ACHN (cell line): Measurements from ENCODE around the gene FFAR1.
"Not testable (repeated sequence)": the region's sequence is repeated elsewhere in the genome, so short reads cannot be mapped to it uniquely, and the experiment has no call there.

Experiments used
- DNase-seq: peaks from one replicate; pipeline ENCODE4 v3.0.0-alpha.2; 2015
- in situ Hi-C: cut with HindIII; loops from 2 replicates; pipeline ENCODE4 v1.10.0; 2017; ENCODE audit warnings: low sequenced_read_pairs, low pct_ligation_motif_present, low pct_unique_long_range_greater_than_20kb

Gene FFAR1

DNA sequence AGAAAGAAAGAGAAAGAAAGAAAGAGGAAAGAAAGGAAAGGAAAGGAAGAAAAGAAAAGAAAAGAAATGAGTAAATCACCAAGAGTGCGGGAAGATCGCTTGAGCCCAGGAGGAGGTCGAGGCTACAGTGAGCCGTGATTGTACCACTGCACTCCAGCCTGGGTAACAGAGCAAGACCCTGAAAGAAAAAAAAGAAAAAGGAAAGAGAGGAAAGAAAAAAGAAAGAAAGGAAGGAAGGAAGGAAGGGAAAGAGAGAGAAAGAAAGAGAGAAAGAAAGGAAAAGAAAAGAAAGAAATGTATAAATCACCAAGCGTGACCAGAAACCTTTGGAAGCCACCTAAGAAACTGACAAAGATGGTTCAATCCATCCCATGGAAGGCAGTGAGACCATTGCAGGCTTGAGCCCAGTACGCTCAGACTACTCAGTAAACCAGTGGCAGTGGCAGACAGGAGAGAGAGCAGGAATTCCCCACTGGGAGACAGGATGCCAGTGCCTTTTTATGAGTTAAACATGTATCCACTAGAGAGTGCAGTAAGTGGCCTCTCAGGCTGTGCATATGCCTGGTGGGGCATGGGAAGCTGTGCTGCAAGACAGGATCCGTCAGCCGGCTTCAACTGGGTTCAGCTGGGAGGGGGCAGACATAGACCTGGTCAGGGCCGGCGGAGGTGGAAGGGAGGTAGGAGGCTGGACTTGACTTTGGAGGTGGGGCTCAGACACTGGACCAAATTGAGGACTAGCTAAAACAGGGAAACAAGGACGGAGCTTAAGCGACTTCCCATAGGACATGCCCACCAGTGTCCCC, 28.0 kb downstream of the FFAR1 start:
- no peak for DNase-seq
- in situ Hi-C loops: no loop called here

DNA sequence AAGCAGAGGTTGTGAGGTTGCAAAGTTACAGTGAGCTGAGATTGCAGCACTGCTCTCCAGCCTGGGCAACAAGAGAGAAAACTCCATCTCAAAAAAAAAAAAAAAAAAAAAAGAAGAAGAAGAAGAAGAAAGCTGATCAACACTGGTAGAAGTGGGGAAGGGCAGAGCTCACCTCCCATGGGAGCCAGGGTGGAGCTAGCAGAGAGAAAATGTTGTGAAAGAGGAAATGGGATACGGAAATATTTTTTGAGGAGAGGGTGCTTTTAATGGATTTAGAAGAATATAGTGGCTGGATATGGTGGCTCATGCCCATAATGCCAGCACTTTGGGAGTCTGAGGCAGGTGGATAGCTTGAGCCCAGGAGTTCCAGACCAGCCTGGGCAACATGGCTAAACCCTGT, 30.0 kb downstream of the FFAR1 start:
- DNase-seq: no peak
- in situ Hi-C loops: no loop called here

DNA sequence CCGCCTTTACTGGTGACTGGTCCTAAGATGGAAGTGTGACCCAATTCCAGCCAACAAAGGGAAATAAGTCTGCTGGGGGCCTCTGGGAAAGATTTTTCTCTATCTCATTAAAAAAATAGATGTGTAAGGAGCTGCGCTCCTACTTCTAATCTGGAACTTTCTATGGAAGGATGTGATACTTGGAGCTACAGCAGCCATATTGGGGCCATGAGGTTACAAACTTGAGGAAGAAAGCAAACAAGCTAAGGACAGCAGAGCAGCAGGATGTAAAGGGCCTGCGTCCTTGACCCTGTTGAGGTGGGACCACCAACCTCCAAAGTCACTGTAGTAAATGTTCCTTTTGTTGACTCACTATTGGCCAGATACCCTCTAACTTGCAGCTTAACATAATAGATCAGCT, 30.7 kb downstream of the FFAR1 start:
- DNase-seq: no peak
- in situ Hi-C loops: no loop called here

DNA sequence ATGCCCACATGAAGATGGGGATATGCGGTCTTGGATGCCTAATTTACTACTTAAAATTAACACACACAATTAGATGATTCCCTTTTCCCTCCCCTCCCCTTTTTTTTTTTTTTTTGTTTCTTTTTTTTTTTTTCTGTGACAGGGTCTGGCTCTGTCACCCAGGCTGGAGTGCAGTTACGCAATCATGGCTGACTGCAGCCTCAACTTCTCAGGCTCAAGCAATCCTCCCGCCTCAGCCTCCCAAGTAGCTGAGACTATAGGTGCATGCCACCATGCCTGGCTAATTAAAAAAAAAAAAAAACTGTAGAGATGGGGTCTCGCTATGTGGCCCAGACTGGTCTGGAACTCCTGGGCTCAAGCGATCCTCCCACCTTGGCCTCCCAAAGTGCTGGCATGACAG, 31.8 kb downstream of the FFAR1 start:
- in situ Hi-C loops, DNase-seq: not testable (repeated sequence)

DNA sequence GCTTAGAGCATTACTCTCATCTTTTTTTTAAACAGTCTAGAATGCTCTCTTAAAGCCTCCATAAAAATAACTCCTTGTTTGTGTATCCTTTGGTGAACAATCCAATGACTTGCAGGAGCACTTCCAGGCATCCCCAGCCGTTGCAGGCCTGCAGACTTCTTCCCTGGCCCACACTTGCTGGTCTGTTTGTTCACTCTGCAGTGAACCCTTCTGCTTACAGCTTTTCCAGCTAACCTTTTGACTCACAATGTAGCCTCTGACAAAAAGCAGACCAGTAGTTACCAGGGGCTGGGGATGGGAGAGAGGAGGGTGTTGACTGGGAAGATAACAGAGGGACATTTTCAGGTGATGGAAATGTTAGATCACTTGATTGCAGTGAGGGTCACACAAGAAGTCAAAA, 32.3 kb downstream of the FFAR1 start:
- in situ Hi-C loops: no loop called here

DNA sequence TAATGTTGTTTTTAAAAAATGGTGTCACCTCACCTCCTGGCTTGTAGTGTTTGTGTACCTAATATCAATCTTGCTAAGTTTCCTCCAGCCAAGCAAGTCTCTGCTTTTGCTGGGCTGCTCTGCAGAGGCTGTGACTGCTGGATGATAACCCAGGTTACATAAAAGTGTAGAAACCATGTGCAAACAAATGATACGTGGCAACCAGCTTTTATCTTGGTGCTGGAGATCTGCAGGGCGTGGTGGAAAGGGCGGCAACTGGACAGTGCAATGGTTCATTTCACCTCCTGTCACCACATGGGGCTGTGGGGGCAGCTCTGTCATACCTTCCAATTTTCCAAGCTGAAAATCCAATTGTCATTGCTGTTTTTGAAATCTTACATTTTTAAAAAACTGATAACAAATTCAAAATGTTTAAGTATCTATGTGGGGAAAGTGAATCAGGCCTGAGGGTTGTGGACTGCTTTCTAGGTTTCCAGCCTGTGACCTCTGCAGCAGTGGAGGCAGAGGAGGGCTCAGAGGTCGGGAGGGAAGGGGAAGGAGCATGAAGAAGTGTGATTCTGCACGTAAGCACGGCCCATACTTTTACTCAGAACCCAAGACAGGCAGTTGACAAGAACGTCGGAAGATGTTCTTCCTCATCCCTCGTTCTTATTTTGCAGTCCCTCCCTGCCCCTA, 32.9 kb downstream of the FFAR1 start:
- DNase-seq: no peak
- in situ Hi-C loops: no loop called here

More for the DNA sequence above, 32.3 kb downstream of the FFAR1 start:
- no peak for DNase-seq

DNA sequence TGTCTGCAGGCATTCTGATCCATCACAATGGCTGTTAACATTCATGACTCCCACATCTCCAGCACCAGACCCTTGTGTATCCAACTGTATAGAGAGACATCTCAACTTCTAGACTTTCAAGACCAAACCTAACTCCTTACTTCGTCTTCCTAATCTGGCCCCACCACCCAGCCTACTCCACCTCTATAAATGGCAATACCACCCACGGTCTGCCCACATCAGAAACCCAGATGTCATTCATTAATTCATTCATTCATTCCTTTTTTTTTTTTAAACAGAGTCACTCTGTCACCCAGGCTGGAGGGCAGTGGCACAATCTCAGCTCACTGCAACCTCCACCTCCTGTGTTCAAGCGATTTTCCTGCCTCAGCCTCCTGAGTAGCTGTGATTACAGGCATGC, 33.6 kb downstream of the FFAR1 start:
- in situ Hi-C loops: no loop called here
- no peak for DNase-seq

DNA sequence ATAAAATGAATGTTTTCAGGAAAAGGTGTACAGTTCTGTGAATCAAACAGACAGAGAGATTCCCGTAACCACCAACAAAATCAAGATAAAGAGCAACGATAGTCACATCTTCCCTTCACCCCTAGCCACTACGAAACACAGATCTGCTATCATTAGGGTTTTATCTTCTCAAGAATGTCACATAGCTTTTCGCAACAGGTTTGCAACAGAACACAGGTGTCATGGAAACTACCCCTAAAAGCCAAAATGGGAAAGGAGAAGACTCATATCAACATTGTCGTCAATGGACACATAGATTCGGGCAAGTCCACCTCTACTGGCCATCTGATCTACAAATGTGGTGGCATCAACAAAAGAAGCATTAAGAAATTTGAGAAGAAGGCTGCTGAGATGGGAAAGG, 34.2 kb downstream of the FFAR1 start:
- DNase-seq: no peak
- in situ Hi-C loops: no loop called here

DNA sequence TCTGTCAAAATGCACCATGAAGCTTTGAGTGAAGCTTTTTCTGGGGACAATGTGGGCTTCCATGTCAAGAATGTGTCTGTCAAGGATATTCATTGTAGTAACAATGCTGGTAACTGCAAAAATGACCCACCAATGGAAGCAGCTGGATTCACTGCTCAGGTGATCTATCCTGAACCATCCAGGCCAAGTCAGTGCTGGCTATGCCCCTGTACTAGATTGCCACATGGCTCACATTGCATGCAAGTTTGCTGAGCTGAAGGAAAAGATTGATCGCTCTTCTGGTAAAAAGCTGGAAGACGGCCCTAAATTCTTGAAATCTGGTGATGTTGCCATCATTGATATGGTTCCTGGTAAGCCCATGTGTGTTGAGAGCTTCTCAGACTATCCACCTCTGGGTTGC, 35.8 kb downstream of the FFAR1 start:
- in situ Hi-C loops: no loop called here
- DNase-seq: no peak

DNA sequence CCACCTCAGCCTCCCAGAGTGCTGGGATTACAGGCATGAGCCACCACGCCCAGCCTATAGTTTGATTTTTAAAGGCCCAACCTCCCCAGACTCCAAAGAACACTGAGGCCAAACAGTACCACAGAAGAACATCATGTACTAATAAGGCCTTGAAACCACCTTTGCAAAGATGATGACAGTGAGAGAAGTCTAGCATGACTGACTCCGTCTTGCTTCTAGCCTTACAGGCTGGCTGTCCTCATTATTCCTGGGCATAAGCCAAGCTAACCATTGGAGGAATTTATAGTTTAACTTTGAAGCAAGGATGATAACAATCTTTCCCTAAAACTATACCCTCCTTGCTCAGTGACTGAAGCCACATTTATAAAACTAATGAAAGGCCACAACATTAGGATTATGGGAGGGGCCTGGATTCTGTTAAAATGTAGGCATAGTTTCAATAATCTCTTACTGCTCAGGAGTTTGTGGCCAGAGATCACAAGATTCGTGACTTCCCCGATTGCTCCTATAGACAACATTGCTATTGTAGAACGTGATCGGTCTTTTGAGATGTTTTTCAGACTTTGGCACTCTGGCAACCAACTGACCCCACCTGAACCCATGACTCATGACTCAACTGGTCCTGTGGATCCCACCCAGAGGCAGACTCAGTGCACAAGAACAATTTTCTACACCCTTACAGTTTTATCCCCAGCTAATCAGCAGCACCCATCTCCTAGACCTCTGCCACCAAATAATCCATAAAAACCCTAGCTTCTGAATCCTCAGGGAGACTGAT, 40.8 kb downstream of the FFAR1 start:
- DNase-seq: no peak

DNA sequence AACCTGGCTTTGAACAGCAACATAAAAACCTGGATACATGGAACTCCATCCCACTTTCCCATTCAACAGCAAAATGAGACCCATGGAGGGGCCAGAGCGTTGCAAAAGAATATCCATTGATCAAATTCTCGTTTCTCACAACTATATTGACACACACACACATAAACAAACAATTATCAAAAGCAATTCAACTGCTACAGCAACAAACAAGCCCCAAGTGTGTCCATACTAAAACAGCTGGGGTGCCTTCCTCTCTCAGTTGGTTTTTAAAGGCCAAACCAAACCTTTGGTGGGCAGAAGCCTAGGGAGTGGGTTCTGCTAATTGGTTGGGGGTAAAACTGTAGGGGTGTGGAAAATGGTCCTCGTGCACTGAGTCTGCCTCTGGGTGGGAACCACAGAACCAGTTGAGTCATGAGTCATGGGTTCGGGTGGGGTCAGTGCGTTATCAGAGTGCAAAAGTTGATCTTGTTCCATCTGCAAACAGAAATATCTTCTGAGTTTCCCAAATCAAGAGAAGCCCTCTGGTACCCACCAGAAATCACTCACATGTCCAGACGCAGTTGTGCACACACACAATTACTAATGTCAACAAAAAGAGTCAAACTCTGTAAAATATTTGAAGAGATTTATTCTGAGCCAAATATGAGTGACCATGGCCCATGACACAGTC, 41.6 kb downstream of the FFAR1 start:
- in situ Hi-C loops: no loop called here
- DNase-seq: no peak

More for the DNA sequence above, 40.8 kb downstream of the FFAR1 start:
- in situ Hi-C loops: no loop called here

DNA sequence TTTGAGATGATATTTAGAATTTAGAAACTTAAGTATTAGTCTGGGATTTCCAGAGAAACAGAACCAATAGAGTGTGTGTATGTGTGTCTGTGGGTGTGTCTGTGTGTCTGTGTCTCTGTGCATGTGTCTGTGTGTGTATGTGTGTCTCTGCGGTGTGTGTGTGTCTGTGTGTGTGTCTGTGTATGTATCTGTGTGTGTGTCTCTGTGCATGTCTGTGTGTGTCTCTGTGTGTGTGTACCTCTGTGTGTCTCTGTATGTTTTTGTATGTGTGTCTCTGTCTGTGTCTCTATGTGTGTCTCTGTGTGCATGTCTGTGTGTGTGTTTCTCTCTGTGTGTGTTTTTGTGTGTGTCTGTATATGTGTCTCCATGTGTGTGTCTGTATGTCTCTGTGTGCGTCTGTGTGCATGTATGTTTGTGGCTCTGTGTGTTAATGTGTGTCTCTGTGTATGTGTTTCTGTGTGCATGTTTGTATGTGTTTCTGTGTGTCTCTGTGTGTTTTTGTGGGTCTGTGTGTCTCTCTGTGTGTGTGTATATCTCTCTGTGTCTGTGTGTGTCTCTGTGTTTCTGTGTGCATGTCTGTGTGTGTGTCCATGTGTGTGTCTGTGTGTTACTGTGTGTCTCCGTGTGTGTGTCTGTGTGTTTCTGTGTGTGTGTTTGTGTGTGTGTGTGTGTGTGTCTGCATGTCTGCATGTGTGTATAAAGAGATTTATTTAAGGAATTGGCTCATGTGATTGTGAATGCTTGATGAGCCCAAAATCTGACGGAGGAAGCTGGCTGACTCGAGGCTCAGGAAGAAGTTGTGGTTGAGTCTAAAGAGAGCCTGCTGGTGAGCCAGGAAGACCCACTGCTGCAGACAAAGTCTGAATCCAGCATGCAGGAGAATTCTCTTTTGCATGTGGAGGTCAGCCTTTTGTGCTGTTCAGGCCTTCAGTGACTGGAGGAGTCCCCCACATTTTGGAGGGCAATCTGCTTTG, 45.3 kb downstream of the FFAR1 start:
- DNase-seq: no peak
- in situ Hi-C loops: no loop called here

DNA sequence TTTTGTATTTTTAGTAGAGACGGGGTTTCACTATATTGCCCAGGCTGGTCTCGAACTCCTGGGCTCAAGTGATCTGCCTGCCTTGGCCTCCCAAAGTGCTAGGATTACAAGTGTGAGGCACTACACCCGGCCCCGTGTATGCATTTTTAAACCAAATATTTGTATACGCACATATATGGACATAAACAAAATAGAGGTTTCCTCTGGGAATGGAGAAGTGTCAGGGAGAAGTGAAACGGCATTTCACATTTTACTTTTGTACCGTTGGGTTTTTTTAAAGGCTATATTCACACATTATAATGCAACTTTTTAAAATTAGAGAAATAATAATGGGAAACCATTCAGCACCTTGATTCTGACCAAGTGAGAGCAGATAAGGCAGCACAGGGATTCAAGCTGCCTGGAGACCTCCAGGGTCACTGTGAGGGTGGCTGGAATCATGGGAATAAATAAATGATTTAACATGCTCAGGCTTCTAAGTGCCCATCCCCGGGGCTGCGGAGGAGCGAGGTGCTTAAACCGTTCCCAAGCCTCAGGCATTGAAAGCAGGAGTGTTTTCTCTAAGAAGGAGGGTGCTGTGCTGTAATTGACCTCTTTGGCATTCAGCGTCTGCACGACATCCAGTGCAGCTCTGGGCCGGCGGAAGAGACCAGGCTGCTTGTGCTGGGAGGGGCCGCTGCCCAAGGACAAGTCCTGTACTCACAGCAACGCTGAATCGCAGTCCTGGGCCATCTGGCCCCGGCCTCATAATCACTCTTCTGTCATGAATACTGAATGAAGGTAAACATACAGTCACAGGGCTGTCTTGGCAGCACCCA, 47.9 kb downstream of the FFAR1 start:
- no peak for DNase-seq
- in situ Hi-C loops: no loop called here

DNA sequence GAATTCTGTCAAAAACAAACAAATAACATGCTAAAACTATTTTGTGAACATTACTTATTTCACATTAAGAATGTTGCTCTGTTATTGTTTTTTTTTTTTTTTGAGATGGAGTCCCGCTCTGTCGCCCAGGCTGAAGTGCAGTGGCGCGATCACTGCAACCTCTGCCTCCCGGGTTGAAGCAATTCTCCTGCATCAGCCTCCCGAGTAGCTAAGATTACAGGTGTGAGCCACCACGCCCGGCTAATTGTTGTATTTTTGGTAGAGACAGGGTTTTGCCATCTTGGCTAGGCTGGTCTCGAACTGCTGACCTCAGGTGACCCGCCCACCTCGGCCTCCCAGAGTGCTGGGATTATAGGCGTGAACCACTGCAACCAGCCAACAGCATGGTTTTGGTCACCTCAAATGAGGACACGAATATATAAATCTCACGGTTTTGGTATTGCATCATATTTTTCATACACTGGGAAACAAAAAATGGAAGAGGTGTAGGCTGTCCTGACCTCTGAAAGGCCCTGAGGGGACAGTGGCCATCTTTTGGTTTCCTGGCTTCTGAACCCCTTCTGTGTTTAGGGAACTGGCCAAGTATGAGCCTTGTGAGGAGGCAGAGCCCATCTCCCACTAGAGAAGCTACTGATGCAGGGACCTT, 48.7 kb downstream of the FFAR1 start:
- no peak for DNase-seq
- in situ Hi-C loops: no loop called here

DNA sequence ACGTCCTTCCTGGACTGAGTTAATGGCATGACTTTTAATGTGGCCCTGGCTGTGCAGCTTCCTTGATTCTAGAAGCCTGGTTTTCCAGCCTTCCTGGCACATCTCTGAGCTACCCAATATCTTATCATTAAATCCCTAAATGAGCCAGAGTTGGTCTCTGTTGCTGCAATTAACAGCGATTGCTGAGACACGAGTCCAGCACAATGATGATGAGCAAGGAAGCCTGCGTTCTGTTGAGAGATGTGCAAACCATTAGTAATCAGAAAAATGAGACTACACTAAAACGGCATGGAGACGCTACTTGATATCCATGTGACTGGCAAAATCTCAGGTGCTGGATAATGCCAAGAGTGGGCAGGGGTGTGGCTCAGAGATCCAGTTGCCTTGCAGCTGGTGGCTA, 49.4 kb downstream of the FFAR1 start:
- in situ Hi-C loops: no loop called here
- no peak for DNase-seq
